ENCODE results near the gene HOXD12.
A peak's percentile ranks its signal among the peaks of the same experiment; 100 is the strongest.

The HOXD12 gene

GRCh38 chr2:176122683-176123410, 23.3 kb downstream of the HOXD12 start, which contains the start of gene HOXD9:
Gene HOXD9, plus strand, starts transcription at chr2:176122719. Its CDS starts 50 bp downstream, at chr2:176122769.
- DNase-seq: no peak

GRCh38 chr2:176123411-176124109, 24.0 kb downstream of the HOXD12 start:
- no peak for DNase-seq

- no peak for DNase-seq
Measured at GRCh38 chr2:176124110-176124946, 24.7 kb downstream of the HOXD12 start.

- no peak for DNase-seq
Measured at GRCh38 chr2:176124947-176125771, 25.6 kb downstream of the HOXD12 start.

GRCh38 chr2:176125772-176126054, 26.1 kb downstream of the HOXD12 start:
- DNase-seq: no peak

GRCh38 chr2:176126929-176127773, 27.6 kb downstream of the HOXD12 start:
- peak; percentile 83 for DNase-seq

GRCh38 chr2:176127774-176128072, 28.1 kb downstream of the HOXD12 start:
- no peak for DNase-seq

GRCh38 chr2:176128172-176128981, 28.8 kb downstream of the HOXD12 start:
- DNase-seq: peak; percentile 51

GRCh38 chr2:176128982-176129796, 29.6 kb downstream of the HOXD12 start, which contains the start of gene HOXD8:
Gene HOXD8, plus strand, starts transcription at chr2:176129705. Its CDS starts 662 bp downstream, at chr2:176130367.
- peak; percentile 43 for DNase-seq

GRCh38 chr2:176129813-176130146, 30.2 kb downstream of the HOXD12 start:
- no peak for DNase-seq

- DNase-seq: no peak
Measured at GRCh38 chr2:176130147-176130956, 30.8 kb downstream of the HOXD12 start.

GRCh38 chr2:176130957-176131847, 31.6 kb downstream of the HOXD12 start:
- no peak for DNase-seq

- no peak for DNase-seq
Measured at GRCh38 chr2:176131848-176132158, 32.2 kb downstream of the HOXD12 start.

GRCh38 chr2:176132205-176133171, 32.9 kb downstream of the HOXD12 start:
- DNase-seq: no peak

- DNase-seq: no peak
Measured at GRCh38 chr2:176133389-176133788, 33.8 kb downstream of the HOXD12 start.

GRCh38 chr2:176134035-176134434, 34.4 kb downstream of the HOXD12 start:
- no peak for DNase-seq

- DNase-seq: no peak
Measured at GRCh38 chr2:176135035-176135440, 35.4 kb downstream of the HOXD12 start.

Measured in NCI-H2227 treated with DMSO at 0.1 percent for 48 hours (cell line).